HG03064 (cell line): ENCODE data around the gene PLA2G2F.

Experiments
- ATAC-seq: cut with Tn5 transposase; IDR thresholded peaks from one replicate; pipeline ENCODE4 v1.9.1; 2021; ENCODE audit warnings: low read depth; ENCODE audit not compliant: unreplicated experiment

PLA2G2F gene

DNA sequence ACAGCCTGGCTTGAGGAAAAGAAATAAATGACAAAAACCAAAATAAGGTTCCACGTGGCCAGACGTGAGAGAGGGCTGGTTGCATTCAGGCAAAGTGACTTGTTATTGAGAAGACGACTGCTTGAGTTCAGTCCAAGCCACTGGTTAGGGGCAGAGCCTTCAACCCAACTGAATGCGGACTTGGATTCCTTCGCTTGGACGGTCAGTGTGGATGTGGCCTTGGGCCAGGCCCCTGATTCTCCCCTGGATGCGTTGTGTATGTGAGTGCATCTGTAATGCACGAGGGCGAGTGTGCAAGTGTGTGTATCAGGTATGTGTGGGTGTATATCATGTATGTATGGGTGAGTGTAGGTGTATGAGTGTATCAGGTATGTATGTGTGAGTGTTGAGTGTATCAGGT, 1.9 kb downstream of the PLA2G2F start:
- no peak for ATAC-seq

DNA sequence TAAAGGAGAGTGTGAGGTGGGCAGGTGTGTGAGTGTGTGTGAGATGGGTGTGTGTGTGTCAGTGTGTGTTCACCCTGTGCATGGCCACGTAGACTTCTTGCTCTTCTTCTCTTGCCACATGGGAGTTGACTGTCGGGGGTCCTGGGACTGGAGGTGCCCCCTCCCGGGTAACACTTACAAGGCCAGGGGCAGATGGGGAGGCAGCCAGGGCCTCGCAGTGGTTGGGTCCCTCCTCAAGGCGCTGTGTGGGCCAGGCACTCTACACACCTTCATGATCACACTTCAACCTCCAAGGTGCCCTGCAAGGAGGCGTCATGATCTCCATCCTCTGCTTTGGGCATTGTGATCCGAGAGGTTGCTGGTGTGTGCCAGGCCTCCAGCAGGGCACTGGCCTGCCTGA, 2.3 kb downstream of the PLA2G2F start:
- no peak for ATAC-seq

DNA sequence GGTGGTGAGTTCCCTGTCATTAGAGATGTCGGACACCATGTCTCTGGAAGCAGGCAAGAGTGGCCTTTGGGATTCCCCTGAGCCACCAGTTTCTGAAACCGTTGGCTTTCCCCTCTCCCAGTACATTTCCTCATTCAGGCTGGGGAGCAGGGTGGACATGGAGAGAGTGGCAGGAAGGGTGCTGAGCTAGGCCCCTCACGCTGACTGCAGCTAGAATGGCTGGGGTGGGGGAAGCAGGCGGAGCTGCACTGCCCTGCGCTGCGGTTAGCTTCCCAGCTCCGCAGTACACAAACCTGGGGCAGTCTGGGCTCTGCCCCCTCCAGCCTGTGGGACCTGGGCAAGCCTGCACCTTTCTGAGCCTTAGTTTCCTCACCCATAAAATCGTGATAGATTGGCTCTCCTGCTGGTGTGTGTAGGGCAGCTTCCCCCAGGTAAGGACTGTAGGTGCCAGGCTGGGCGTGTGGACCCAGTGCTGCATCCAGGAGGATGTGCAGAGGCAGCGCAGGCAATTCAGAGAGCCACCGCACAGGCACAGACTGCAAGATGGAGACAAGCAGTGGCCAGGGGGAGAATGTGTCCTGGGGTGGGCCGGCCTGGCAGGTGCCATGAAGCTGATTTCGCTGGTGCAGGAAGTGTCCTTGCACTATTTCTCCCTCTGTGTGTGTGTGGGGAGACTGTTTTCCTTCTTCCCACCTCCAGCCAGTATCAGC, 3.0 kb downstream of the PLA2G2F start:
- ATAC-seq = no peak

DNA sequence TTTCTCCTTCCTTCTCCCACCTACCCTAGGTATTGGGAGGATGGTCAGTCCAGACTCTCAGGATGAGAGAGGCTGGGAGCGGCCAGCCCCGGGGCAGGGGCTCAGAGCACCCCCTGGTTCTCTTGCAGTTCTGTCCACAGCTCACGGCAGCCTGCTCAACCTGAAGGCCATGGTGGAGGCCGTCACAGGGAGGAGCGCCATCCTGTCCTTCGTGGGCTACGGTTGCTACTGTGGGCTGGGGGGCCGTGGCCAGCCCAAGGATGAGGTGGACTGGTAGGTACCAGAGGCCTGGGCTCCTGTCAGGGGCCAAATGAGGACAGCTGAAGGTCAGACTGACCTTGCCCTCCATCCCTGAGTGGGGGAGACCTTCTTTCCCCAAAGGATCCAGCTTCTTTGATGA, 4.2 kb downstream of the PLA2G2F start:
- ATAC-seq = no peak

DNA sequence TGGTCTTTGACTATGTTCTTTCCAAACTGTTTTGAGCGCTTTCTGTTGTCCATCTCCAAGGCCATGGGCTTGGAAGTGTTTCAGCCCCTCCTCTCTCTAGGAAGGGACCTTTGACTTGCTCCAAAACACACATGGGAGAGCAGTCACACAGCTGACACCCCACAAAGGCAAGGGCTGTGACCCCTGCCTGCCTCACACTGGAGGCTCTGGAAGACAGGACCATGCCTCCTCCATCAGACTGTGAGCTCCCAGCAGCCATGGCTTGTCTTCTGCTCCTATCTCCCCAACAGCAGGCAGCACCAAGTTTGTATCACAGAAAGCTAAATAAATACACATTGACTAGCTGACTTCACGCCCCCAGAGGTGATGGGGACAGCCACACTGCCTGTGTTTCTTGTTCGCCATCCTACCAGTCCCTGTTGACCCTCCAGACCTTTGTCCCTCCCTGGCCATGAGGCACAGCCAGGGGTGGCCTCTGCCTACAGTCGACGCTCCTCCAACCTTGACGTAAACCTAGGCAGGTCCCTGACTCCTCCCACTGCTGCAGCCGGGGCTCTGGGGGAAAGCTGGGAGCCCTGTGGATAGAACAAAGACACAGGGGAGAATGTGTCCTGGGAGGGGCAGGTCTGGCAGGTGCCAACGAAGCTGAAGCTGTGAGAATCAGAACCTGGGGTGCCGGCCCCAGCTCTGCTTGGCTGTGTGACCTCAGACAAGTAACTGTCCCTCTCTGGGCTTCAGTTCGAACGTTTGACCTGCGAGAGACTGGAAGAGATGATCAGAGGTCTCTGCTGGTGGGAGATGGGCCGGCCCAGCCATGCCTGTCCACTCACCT, 4.8 kb downstream of the PLA2G2F start:
- no peak for ATAC-seq

DNA sequence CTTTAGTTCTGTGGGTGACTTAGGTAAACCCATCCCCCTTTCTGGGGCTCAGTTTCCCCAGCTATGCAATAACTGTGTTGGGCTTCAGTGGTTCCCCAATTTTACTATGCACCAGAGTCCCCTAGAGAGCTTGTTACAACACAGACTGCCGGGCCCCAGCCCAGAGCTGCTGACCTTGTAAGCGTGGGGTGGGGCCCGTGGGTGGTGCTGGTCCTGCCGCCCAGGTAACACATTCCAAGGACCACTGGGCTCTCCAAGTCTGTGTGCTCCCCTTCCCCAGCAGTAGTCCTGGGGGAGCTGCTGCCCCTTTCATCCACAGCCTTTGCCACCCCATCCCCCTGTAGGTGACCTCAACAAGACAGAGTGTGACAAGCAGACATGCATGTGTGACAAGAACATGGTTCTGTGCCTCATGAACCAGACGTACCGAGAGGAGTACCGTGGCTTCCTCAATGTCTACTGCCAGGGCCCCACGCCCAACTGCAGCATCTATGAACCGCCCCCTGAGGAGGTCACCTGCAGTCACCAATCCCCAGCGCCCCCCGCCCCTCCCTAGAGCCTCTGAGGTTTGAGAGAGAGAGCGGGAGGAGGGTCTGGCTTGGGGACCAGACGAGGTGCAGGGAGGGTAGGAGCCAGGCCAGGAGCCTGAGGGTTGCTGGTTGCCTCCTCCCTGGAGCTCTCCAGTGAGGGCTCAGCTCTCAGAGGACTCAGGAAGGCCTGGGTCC, 8.9 kb downstream of the PLA2G2F start:
- no peak for ATAC-seq

DNA sequence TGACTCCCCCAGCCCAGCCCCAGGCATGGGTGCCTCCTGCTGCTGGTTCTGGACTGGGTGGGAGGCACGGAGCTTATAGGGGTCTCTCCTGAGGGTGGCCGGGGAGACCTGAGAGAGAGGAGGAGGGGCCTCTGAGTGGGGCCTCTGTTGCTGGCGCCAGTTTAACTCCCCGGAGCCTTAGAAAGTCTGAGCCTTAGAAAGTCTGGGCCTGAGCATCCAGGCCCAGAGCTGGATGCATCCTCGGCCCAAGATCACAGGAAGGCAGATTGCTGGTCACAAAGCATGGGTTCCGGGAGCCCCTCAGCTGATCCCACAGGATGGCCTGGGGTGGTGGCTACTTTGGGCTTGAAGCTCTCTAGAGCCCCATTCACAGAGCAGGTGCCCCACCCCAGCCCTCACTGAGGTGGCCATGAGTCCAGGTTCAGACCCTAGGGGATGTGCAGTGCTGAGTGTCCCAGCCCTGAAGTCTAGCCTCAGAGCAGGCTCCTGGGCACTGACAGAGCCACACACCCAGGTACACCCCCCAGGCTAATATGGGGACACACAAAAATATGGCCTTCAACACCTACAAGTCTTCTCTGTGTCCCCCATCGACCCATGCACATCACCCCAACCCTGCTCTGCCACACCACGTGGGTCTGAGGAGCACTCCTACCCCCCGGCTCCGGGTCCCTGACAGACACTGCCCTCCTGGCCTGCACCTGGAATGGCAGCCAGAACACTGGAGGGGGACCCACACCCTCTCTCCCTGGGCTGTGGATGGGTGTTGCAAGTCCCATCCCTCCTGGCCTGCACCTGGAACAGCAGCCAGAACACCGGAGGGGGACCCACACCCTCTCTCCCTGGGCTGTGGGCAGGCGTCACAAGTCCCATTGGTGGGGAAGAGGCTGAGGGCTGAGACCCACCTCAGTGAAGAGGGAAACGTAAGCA, 9.7 kb downstream of the PLA2G2F start:
- ATAC-seq = no peak

DNA sequence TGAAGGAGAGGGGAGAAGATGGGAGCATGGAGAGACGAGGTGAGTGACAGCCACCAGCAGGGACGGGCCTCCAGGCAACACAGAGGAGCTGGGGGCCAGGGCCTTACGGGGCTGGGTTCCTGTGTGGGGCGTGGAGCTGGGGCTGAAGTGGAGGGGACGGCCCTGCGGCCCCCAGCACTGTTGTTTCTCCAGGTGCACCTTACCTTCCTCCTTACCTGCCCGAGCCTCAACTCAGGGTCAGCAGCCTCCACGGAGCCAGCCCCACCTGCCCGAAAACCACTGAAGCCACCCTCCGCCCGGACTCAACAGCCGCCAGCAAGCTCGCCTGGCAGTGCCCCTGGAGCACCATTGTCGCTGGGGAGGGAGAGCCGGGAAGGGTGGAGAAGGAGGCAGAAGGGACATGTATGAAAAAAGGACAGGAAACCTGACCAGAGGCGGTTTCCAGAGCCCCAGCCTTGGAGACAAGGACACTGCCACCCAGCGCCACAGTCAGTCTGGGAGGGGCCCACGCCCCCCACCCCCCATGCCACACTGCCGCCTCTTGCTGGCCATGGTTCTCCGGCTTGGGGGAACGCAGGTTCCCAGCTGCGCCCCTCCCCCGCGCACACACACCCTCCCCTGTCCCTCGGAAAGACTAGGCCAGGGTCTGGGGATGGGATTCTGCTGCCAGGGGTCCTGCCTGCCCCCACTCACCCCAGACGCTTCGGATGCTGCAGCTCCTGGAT, 10.6 kb downstream of the PLA2G2F start:
- no peak for ATAC-seq

DNA sequence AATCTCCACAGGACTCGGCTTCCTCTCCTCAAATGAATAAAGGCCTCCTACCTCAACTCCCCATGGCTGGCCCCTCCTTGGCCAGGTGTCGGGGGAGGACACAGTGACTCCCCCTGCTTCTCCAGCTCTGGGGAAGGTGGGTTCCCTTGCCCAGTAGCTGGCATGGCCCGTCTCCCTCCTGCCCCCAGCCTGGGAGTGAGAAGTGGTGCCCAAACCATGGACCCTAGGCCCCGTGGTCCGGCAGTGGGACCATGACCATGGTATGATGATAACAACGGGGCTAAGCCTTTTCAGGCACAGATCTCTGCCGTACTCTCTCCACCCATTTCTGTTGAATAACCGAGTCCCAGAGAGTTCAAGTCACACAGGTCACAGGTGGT, 11.2 kb downstream of the PLA2G2F start:
- no peak for ATAC-seq

DNA sequence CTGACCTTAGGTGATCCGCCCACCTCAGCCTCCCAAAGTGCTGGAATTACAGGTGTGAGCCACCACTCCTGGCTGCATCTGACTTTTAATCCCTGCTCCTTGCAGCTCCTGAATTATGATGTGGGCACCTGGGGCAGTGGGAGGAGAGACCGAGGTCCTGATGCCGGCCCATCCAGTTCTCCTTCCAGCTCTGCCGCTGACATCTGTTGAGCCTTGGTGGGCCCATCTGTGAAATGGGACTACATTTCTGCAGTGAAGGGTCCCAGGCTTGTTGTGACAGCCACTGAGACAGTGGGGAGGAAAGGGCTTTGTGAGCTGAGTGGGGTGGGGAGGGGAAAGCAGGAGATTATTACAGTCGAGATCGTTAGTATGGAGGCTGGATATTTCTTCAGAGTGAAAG, 11.8 kb downstream of the PLA2G2F start:
- ATAC-seq = no peak

DNA sequence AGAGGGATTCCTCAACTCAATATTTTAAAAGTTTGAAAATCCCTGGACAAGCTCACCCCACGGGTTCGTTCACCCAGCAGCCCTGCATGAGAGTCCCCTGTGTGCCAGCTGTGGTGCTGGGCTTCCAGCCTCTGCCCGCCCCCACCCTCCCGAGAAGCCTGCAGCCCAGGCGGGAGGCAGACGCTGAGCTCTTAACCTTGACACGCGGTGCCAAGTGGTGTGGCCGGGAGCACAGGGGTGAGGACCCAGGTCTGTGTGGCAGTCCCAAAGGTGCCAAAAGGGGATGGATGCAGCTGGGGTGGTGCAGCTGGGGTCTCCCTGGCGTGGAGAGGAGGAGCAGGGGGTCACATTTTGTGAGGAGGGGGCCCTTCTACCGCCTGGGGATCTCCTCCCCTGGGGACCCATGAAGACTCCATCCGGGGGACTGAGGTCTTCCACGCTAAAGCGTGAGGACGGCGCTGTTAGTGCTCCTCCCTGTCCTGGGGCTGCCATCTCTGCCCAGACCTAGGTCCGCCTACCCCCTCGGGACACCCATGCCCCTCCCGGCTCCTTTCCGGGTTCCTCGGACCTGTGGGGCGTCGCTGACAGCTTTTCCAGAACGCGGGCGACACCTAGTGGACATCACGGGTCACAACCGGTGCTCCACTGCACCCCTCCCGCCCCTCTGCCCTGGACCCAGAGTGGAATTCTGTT, 12.9 kb downstream of the PLA2G2F start:
- no peak for ATAC-seq

DNA sequence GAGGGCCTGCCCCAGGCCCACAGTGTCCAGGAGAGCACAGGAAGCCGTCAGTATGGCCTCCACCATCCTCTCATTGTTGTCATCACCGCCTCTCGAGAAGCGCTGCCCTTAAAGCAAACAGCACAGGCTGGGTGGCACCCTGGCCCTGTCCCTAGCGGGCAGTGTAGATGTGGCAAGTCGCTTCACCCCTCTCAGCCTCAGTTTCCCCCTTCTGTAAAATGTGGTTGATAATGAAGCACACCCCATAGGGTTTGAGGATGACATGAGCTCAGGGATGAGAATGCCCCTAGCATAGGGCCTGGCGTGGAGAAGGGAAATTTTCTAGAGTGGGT, 13.4 kb downstream of the PLA2G2F start:
- ATAC-seq = no peak

DNA sequence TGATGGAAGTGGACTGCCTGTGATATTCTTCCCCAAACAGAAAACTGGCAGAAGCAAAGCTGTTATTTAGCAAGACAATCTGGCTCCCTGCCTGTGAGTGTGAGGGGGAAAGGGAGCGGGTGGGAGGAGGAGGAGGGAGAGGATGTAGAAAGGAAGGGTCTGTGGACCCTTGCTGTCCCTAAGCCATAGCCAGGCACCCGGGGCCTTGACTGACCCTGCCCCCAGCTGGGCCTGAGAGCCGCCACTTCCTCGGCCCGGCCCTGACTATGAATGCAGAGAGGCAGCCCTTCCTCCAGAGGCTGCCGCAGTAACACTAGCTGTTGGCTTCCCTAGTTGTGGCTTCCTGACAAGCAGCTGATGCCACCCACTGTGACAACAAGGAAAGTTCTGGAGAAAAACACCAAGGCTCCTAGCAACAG, 13.9 kb downstream of the PLA2G2F start:
- ATAC-seq = no peak

DNA sequence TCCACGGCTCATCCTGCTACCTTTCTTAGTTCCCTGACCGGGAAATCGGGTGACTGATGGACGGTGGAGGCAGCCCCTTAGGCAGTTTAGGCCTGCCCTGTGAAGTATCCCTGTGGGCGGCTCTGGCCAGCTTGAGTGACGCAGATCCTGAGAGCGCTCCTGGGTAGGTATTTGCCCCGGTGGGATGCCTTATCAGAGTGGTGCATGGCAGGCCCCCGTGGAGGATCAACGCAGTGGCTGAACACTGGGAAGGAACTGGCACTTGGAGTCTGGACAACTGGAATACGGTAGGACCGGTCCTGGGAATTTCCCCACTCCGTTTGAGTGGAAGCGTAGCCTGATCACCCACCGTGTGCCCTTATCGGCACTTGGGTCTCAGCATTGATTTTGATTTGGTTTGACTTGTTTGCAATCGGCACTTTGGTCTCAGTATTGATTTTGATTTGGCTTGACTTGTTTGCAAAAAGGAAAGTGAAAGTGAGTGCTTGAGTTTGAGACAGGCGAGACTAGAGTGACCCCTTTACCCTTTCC, 15.2 kb downstream of the PLA2G2F start:
- ATAC-seq = no peak

DNA sequence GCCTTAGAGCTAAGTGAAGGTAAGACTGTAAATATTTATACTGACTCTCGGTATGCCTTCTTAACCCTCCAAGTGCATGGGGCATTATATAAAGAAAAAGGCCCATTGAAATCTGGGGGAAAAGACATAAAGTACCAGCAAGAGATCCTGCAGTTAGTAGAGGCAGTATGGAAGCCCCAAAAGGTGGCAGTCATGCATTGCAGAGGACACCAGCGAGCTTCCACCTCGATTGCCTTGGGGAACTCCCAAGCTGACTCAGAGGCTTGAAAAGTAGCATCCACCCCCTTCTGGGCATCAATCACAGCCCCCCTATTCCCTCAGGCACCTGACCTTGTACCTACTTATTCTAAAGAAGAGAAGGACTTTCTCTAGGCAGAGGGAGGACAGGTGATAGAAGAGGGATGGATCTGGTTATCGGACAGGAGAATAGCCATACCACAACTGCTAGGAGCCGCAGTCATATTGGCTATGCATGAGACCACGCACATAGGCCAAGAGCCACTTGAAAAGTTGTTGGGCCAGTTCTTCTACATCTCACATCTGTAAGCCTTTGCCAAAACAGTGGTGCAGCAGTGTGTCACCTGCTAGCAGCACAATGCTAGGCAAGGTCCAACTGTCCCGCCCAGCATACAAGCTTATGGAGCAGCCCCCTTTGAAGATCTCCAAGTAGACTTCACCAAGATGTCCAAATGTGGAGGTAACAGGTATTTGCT, 19.4 kb downstream of the PLA2G2F start:
- ATAC-seq = no peak

DNA sequence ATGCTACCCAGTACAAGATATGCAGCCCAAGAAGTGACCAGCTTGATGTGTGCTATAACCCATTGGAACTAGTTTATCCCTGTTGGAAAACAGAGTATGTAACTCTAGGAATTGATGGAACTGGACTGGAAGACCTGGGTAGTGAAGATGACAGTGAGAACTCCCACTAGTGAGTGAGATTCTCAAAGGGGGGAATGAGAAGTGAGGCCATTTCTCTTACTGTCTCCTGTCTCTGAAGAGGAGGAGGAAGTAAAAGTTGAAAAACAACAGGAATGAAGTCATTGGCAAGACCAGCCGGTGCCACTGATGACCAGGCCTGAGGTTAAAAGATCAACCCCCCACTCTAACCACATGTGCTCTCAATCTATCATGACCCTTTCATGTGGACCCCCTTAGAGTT, 20.9 kb downstream of the PLA2G2F start:
- no peak for ATAC-seq

DNA sequence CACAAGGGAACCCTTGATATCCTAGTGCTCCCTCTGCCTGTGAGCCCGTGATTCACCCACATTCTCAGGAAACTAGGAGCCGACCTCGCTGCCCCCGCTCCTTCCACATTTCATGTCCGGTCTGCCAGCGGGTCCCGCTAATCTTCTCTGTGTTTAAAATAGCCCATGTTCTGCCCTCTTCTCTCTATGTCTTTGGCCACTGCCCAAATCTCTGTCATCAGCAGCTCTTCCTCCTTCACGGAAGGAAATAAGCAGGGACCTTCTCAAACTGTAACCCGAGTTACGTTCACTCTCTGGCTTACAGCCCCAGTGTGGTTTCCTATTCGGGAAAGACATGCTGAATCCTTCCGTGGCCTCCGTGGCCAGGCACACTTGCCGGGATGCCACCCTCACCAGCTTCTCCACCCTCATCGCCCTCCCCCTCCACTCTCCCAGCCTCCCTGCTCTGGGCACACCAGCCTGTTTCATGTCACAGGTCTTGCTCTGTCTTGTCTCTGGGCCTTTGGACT, 25.6 kb downstream of the PLA2G2F start:
- ATAC-seq = no peak

DNA sequence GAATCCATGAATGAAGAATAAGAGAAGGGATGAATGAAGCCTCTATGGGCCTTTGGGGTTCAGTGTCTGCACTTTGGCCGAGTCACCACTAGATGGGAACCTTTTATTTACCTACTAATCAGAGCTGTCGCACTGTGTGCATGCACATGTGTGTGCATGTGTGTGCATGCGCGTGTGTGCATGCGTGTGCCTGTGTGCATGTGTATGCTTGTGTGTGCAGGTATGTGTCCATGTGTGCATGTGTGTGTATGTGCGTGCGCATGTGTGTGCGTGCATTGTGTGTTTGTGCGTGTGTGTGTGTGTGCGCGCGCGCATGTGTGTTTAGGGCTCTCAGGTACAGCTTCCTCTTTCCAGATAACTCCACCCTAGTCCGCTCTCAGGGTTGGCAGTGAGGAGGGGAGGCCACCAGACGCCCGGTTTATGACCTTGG, 26.4 kb downstream of the PLA2G2F start:
- ATAC-seq = no peak
